Liver (tissue), 9 donors: ENCODE measurements around the gene SLIT3. TPM values are rescaled to one million over a fixed set of nuclear protein-coding genes. Genes with fewer than 3 reads are reported as not detected.

Experiments
- DNase-seq: peaks from one replicate; pipeline ENCODE4 v3.0.0-alpha.2; 2017; ENCODE audit warnings: low spot score
- H3K27ac ChIP-seq, 2 donors: one replicate each; pipeline ENCODE4 v1.7.0; 2013; ENCODE audit warnings: inconsistent platforms in 2 of 2, low read length in 2 of 2, control low read depth in 1 of 2, low read depth in 1 of 2, mild to moderate bottlenecking in 1 of 2
- H3K27me3 ChIP-seq, 4 donors: one replicate each; pipeline versions ENCODE4 v1.6.1 to v1.7.0; 2013; ENCODE audit warnings: low read length in 3 of 4, inconsistent platforms in 1 of 4, mild to moderate bottlenecking in 1 of 4, moderate library complexity in 1 of 4; ENCODE audit not compliant: control insufficient read depth in 4 of 4, insufficient read depth in 4 of 4
- H3K36me3 ChIP-seq, 4 donors: one replicate each; pipeline versions ENCODE4 v1.6.1 to v1.7.0; 2013; ENCODE audit warnings: low read length in 3 of 4, mild to moderate bottlenecking in 3 of 4, low read depth in 1 of 4, moderate library complexity in 1 of 4; ENCODE audit not compliant: control insufficient read depth in 4 of 4, insufficient read depth in 3 of 4
- H3K4me1 ChIP-seq, 4 donors: one replicate each; pipeline versions ENCODE4 v1.6.1 to v1.7.0; 2013; ENCODE audit warnings: low read length in 3 of 4, mild to moderate bottlenecking in 3 of 4, moderate library complexity in 1 of 4; ENCODE audit not compliant: control insufficient read depth in 4 of 4, insufficient read depth in 4 of 4
- H3K4me3 ChIP-seq, 3 donors: one replicate each; pipeline versions ENCODE4 v1.6.1 to v1.7.0; 2013; ENCODE audit warnings: low read length in 3 of 3, control low read depth in 1 of 3, low read depth in 1 of 3, mild to moderate bottlenecking in 1 of 3
- H3K9ac ChIP-seq, 2 donors: one replicate each; pipeline ENCODE4 v1.7.0; 2013; ENCODE audit warnings: low read length in 2 of 2, mild to moderate bottlenecking in 2 of 2, moderate library complexity in 2 of 2, control low read depth in 1 of 2, low read depth in 1 of 2
- H3K9me3 ChIP-seq, 4 donors: one replicate each; pipeline versions ENCODE4 v1.6.1 to v1.7.0; 2013; ENCODE audit warnings: low read length in 3 of 4; ENCODE audit not compliant: control insufficient read depth in 4 of 4
- EGR1 ChIP-seq, 2 donors: IDR thresholded peaks; 2 replicates each; pipeline ENCODE4 v1.6.1; 2016 to 2018; ENCODE audit warnings: antibody characterized with exemption in 2 of 2, low read depth in 2 of 2
- FOXA1 ChIP-seq: IDR thresholded peaks from 2 replicates; pipeline ENCODE4 v1.6.1; 2016; ENCODE audit warnings: antibody characterized with exemption
- FOXA2 ChIP-seq: IDR thresholded peaks from 2 replicates; pipeline ENCODE4 v1.6.1; 2016; ENCODE audit warnings: antibody characterized with exemption
- GABPA ChIP-seq, 2 donors: IDR thresholded peaks in 1 of 2; conservative IDR thresholded peaks in 1 of 2; 2 replicates each; pipeline ENCODE4 v1.6.1; 2016; ENCODE audit warnings: antibody characterized with exemption in 2 of 2, mild to moderate bottlenecking in 1 of 2, moderate library complexity in 1 of 2
- HNF4A ChIP-seq, 2 donors: conservative IDR thresholded peaks; 2 replicates each; pipeline ENCODE4 v1.6.1; 2016; ENCODE audit warnings: antibody characterized with exemption in 2 of 2, mild to moderate bottlenecking in 2 of 2
- HNF4G ChIP-seq: IDR thresholded peaks from 2 replicates; pipeline ENCODE4 v1.6.1; 2016; ENCODE audit warnings: antibody characterized with exemption
- JUND ChIP-seq, 2 donors: IDR thresholded peaks; 2 replicates each; pipeline ENCODE4 v1.6.1; 2016; ENCODE audit warnings: antibody characterized with exemption in 2 of 2
- NR2F2 ChIP-seq: IDR thresholded peaks from 2 replicates; pipeline ENCODE4 v1.6.1; 2016; ENCODE audit warnings: antibody characterized with exemption
- RAD21 ChIP-seq, 2 donors: IDR thresholded peaks; 2 replicates each; pipeline ENCODE4 v1.6.1; 2016; ENCODE audit warnings: antibody characterized with exemption in 2 of 2, mild to moderate bottlenecking in 2 of 2
- RXRA ChIP-seq, 2 donors: IDR thresholded peaks; 2 replicates each; pipeline ENCODE4 v1.6.1; 2017 to 2018; ENCODE audit warnings: antibody characterized with exemption in 2 of 2, mild to moderate bottlenecking in 1 of 2
- SP1 ChIP-seq: IDR thresholded peaks from 2 replicates; pipeline ENCODE4 v1.6.1; 2018; ENCODE audit warnings: antibody characterized with exemption, mild to moderate bottlenecking
- TAF1 ChIP-seq: conservative IDR thresholded peaks from 2 replicates; pipeline ENCODE4 v1.6.1; 2016; ENCODE audit warnings: antibody characterized with exemption, mild to moderate bottlenecking
- YY1 ChIP-seq: IDR thresholded peaks from 2 replicates; pipeline ENCODE4 v1.6.1; 2016; ENCODE audit warnings: antibody characterized with exemption, mild to moderate bottlenecking
- WGBS: extraction: QIAGEN DNeasy Blood & Tissue Kit; methylation state at CpG from one replicate; pipeline ENCODE4 v1.1.7; 2013; 5-methylcytosine and 5-hydroxymethylcytosine counted together
- polyA plus RNA-seq, 2 donors: library from polyadenylated mRNA; stranded (reverse) in 1 of 2; unstranded in 1 of 2; fragments of 200-250 nt in 1 of 2; fragments of >200 nt in 1 of 2; fragmentation: Nextera tagmentation in 1 of 2; extraction: Ambion mirVana in 1 of 2; gene quantifications; one replicate each; pipeline versions ENCODE4 v1.2.1 to v1.2.3, GENCODE V29; 2013 to 2015
- total RNA-seq, 2 donors: library from RNA; depleted of rRNA; stranded (reverse); fragments of >200 nt; gene quantifications; one replicate each; pipeline ENCODE4 v1.2.3, GENCODE V29; 2014
- TF ChIP-seq, protein P1 (sequence below): IDR thresholded peaks from 2 replicates; pipeline ENCODE4 v1.6.1; 2016; ENCODE audit warnings: antibody characterized with exemption
- TF ChIP-seq, protein P2 (sequence below): IDR thresholded peaks from 2 replicates; pipeline ENCODE4 v1.6.1; 2016; ENCODE audit warnings: antibody characterized with exemption
- TF ChIP-seq, protein P3 (sequence below): IDR thresholded peaks from 2 replicates; pipeline ENCODE4 v1.6.1; 2016; ENCODE audit warnings: antibody characterized with exemption, mild to moderate bottlenecking
- TF ChIP-seq, protein P4 (sequence below): fragments of 150-350 bp; IDR thresholded peaks from 2 replicates; pipeline ENCODE4 v1.5.1; 2017; ENCODE audit warnings: improper control_type of control experiment, low read depth, low read length; ENCODE audit not compliant: missing input control
- TF ChIP-seq, protein P5 (sequence below): IDR thresholded peaks from 2 replicates; pipeline ENCODE4 v1.6.1; 2016; ENCODE audit warnings: antibody characterized with exemption
- donor health status: healthy.
- donor health status: healthy.
- donor health status: healthy.
- donor health status: healthy.
- donor health status: healthy.

Gene SLIT3
- total and polyA plus RNA-seq, 4 donors = 0.61 to 1.3 (median 0.91) TPM

DNA sequence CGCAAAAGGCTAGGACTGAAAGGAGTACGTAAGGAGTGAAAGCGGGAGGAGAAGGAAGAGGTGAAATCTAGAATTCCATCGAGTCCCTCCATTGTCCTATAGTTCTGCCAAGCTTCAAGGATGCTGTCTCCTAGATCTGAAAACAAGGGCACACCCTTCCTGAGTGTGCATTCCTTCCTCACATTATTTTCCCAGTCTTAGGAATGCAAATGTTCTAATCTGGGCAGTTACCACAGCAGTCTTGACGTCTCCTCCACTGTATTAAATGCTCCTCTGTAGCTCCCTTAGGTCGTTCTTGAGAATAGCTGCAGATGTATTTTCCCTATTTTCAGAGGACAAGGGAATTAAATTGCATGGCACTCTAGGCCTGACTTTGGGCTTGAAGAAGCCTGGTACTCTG, 127.6 kb downstream of the SLIT3 start (continued):
- TF ChIP-seq GABPA (IDR thresholded peaks at IDR 0.05 in 1 of 2, conservative IDR thresholded peaks at IDR 0.05 in 1 of 2) = no peak
- TF ChIP-seq HNF4A (conservative IDR thresholded peaks at IDR 0.05) = no peak
- no peak for TF ChIP-seq FOXA1
- TF ChIP-seq JUND (IDR thresholded peaks at IDR 0.05) = no peak
- TF ChIP-seq, protein P1, sequence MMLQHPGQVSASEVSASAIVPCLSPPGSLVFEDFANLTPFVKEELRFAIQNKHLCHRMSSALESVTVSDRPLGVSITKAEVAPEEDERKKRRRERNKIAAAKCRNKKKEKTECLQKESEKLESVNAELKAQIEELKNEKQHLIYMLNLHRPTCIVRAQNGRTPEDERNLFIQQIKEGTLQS = no peak
- TF ChIP-seq HNF4G = no peak
- TF ChIP-seq RAD21 (IDR thresholded peaks at IDR 0.05) = no peak
- TF ChIP-seq FOXA2 = no peak
- TF ChIP-seq RXRA (IDR thresholded peaks at IDR 0.05) = no peak
- TF ChIP-seq, protein P2, sequence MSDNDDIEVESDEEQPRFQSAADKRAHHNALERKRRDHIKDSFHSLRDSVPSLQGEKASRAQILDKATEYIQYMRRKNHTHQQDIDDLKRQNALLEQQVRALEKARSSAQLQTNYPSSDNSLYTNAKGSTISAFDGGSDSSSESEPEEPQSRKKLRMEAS = no peak

DNA sequence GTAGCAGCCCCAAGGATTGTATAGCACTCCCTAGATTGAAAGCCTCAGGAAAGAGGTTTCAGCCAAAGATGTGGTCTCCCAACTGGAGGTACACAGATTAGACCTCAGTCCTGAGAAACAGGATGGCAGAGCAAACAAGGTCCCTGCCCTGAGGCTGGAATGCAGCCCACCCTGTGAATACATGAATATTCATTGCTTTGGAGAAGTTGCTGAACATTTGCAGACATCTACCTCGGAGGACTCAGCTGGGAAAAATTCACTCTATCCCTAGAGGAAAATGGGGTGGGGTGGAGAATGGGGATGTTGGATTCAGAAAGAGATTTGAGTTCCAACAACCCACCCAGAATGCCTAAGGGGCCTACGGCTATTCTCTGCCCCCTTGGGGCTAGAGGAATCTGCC, 129.4 kb downstream of the SLIT3 start:
- WGBS = 61% methylated on average over 2 of the region's 2 CpGs
- Histone ChIP-seq H3K4me1 (no peaks in the 10 kb centered on the region), H3K27ac (no peak overlapping the region), H3K9me3 (no peaks in the 10 kb centered on the region), H3K27me3 (no peaks in the 10 kb centered on the region), H3K4me3 (no peak overlapping the region), H3K9ac (no peak overlapping the region), H3K36me3 (no peaks in the 10 kb centered on the region)
- no peak for DNase-seq
- TF ChIP-seq FOXA2 = no peak
- TF ChIP-seq HNF4G = no peak
- TF ChIP-seq, protein P3, sequence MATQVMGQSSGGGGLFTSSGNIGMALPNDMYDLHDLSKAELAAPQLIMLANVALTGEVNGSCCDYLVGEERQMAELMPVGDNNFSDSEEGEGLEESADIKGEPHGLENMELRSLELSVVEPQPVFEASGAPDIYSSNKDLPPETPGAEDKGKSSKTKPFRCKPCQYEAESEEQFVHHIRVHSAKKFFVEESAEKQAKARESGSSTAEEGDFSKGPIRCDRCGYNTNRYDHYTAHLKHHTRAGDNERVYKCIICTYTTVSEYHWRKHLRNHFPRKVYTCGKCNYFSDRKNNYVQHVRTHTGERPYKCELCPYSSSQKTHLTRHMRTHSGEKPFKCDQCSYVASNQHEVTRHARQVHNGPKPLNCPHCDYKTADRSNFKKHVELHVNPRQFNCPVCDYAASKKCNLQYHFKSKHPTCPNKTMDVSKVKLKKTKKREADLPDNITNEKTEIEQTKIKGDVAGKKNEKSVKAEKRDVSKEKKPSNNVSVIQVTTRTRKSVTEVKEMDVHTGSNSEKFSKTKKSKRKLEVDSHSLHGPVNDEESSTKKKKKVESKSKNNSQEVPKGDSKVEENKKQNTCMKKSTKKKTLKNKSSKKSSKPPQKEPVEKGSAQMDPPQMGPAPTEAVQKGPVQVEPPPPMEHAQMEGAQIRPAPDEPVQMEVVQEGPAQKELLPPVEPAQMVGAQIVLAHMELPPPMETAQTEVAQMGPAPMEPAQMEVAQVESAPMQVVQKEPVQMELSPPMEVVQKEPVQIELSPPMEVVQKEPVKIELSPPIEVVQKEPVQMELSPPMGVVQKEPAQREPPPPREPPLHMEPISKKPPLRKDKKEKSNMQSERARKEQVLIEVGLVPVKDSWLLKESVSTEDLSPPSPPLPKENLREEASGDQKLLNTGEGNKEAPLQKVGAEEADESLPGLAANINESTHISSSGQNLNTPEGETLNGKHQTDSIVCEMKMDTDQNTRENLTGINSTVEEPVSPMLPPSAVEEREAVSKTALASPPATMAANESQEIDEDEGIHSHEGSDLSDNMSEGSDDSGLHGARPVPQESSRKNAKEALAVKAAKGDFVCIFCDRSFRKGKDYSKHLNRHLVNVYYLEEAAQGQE = no peak
- no peak for TF ChIP-seq RXRA (IDR thresholded peaks at IDR 0.05)
- no peak for TF ChIP-seq JUND (IDR thresholded peaks at IDR 0.05)
- TF ChIP-seq, protein P2 = no peak
- no peak for TF ChIP-seq SP1
- TF ChIP-seq NR2F2 = no peak
- no peak for TF ChIP-seq TAF1

DNA sequence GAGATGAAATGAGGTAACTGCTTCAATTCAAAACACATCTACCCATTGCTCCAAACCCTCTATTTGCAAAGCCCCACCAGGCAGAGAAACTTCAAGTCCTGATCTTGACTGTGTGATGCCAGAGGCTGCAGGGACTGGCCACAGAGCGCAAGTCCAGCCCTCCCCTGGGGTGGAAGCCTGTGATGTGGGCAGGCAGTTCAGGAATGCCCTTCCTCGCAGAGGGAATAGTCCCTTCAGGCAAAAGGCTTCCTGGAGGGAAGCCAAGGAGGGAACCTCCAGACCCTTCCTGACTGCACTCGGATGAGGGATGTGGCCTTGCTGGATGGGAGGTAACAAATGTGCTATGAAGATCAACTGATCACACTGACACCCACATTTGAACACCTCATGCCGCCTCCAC, 131.2 kb downstream of the SLIT3 start:
- no peaks in the 10 kb centered on the region for H3K27me3 ChIP-seq
- 90% methylated on average over 4 of the region's 4 CpGs for WGBS
- no peaks in the 10 kb centered on the region for H3K36me3 ChIP-seq
- H3K4me3 ChIP-seq = no peak overlapping the region
- no peaks in the 10 kb centered on the region for H3K4me1 ChIP-seq
- no peaks in the 10 kb centered on the region for H3K9me3 ChIP-seq
- no peak overlapping the region for H3K27ac ChIP-seq
- no peak overlapping the region for H3K9ac ChIP-seq
- DNase-seq = no peak
- TF ChIP-seq RAD21 (IDR thresholded peaks at IDR 0.05) (no peak), FOXA1 (no peak), FOXA2 (no peak), EGR1 (IDR thresholded peaks at IDR 0.05; ENCODE audit: low read depth in 2 of 2) (no peak), TAF1 (no peak), GABPA (IDR thresholded peaks at IDR 0.05 in 1 of 2, conservative IDR thresholded peaks at IDR 0.05 in 1 of 2) (no peak), SP1 (no peak), HNF4G (no peak), YY1 (no peak)
- TF ChIP-seq, protein P1 = no peak
- TF ChIP-seq, protein P4, sequence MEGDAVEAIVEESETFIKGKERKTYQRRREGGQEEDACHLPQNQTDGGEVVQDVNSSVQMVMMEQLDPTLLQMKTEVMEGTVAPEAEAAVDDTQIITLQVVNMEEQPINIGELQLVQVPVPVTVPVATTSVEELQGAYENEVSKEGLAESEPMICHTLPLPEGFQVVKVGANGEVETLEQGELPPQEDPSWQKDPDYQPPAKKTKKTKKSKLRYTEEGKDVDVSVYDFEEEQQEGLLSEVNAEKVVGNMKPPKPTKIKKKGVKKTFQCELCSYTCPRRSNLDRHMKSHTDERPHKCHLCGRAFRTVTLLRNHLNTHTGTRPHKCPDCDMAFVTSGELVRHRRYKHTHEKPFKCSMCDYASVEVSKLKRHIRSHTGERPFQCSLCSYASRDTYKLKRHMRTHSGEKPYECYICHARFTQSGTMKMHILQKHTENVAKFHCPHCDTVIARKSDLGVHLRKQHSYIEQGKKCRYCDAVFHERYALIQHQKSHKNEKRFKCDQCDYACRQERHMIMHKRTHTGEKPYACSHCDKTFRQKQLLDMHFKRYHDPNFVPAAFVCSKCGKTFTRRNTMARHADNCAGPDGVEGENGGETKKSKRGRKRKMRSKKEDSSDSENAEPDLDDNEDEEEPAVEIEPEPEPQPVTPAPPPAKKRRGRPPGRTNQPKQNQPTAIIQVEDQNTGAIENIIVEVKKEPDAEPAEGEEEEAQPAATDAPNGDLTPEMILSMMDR = no peak
- TF ChIP-seq, protein P5, sequence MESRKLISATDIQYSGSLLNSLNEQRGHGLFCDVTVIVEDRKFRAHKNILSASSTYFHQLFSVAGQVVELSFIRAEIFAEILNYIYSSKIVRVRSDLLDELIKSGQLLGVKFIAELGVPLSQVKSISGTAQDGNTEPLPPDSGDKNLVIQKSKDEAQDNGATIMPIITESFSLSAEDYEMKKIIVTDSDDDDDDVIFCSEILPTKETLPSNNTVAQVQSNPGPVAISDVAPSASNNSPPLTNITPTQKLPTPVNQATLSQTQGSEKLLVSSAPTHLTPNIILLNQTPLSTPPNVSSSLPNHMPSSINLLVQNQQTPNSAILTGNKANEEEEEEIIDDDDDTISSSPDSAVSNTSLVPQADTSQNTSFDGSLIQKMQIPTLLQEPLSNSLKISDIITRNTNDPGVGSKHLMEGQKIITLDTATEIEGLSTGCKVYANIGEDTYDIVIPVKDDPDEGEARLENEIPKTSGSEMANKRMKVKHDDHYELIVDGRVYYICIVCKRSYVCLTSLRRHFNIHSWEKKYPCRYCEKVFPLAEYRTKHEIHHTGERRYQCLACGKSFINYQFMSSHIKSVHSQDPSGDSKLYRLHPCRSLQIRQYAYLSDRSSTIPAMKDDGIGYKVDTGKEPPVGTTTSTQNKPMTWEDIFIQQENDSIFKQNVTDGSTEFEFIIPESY = no peak
- TF ChIP-seq, protein P3 = no peak
- TF ChIP-seq, protein P2 = no peak
